Gastrocnemius medialis (tissue), 4 donors: Measurements from ENCODE around the gene SLX4.

ENCODE experiments used
- POLR2A ChIP-seq, 2 donors: fragments of 450-650 bp; IDR thresholded peaks; one replicate each; pipeline ENCODE4 v1.6.1; 2017; ENCODE audit warnings: antibody characterized with exemption in 2 of 2, mild to moderate bottlenecking in 2 of 2, moderate library complexity in 2 of 2
- TF ChIP-seq, protein P1 (sequence below), 5 experiments: fragments of 450-650 bp in 3 of 5; fragments of 200-600 bp in 2 of 5; sonication (generic) in 2 of 5; IDR thresholded peaks in 4 of 5; conservative IDR thresholded peaks in 1 of 5; 1 replicate in 4 of 5; 2 replicates in 1 of 5; pipeline ENCODE4 v1.5.1; 2016 to 2019; ENCODE audit warnings: antibody characterized with exemption in 5 of 5, mild to moderate bottlenecking in 3 of 5, moderate library complexity in 3 of 5

DNA sequence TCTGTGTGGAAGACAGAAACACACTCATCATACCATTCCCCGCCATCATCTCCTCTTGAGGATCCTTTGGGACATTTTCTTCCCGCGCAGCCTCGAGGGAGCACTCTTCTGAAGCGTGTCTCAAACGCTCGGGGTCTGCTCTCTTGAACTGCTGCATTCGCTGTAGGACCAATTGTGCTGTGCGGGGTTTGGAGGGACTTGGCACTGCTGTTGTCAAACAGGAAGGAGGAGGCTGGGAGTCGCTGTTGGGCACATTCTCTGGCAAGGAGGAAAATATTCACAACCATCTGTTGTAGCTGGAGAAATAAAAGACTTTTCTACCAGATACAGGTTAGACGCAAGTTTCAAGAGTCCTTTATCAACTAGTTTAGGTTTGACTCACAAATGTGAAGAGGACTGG lies 5.0 kb downstream of the SLX4 start:
- TF ChIP-seq, protein P1, sequence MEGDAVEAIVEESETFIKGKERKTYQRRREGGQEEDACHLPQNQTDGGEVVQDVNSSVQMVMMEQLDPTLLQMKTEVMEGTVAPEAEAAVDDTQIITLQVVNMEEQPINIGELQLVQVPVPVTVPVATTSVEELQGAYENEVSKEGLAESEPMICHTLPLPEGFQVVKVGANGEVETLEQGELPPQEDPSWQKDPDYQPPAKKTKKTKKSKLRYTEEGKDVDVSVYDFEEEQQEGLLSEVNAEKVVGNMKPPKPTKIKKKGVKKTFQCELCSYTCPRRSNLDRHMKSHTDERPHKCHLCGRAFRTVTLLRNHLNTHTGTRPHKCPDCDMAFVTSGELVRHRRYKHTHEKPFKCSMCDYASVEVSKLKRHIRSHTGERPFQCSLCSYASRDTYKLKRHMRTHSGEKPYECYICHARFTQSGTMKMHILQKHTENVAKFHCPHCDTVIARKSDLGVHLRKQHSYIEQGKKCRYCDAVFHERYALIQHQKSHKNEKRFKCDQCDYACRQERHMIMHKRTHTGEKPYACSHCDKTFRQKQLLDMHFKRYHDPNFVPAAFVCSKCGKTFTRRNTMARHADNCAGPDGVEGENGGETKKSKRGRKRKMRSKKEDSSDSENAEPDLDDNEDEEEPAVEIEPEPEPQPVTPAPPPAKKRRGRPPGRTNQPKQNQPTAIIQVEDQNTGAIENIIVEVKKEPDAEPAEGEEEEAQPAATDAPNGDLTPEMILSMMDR (IDR thresholded peaks at IDR 0.05 in 4 of 5, conservative IDR thresholded peaks at IDR 0.05 in 1 of 5) = no peak
- TF ChIP-seq POLR2A (IDR thresholded peaks at IDR 0.05) = no peak
